Measurements from ENCODE around the gene UAP1L1. TPM values are rescaled to one million over a fixed set of nuclear protein-coding genes. Genes with fewer than 3 reads are reported as not detected.

UAP1L1 gene
- total RNA-seq, 1 donor from 2014 or later = 17.2 TPM

- Mint-ChIP-seq H3K4me3 (no peak overlapping the region), H3K36me3 (ENCODE audit: low read depth) (no peaks in the 10 kb centered on the region), H3K9me3 (no peaks in the 10 kb centered on the region), H3K27me3 (no peaks in the 10 kb centered on the region), H3K27ac (no peak overlapping the region), H3K4me1 (peaks cover 32% of the 10 kb centered on the region)
- intact Hi-C loops (cut with micrococcal nuclease) = no loop called here
- ChIA-PET POLR2A (interaction anchor here (1.1 kb wide), 1 partner anchor 247 kb away, joined by 3 read pairs; no protein-coding TSS in a partner anchor), CTCF (interaction anchor here (1.0 to 4.3 kb wide), 3 partner anchors 8 to 249 kb away, joined by 4 to 58 read pairs (median 6); partner anchors contain the start of genes AJM1 and TMEM141)
- ATAC-seq (ENCODE audit: low read depth) = no peak
- DNase-seq = no peak
- TF ChIP-seq CTCF (IDR thresholded peaks at IDR 0.05) = no peak
Observed at GRCh38 chr9:137037035-137037434, 40.3 kb upstream of the UAP1L1 start.

DNA sequence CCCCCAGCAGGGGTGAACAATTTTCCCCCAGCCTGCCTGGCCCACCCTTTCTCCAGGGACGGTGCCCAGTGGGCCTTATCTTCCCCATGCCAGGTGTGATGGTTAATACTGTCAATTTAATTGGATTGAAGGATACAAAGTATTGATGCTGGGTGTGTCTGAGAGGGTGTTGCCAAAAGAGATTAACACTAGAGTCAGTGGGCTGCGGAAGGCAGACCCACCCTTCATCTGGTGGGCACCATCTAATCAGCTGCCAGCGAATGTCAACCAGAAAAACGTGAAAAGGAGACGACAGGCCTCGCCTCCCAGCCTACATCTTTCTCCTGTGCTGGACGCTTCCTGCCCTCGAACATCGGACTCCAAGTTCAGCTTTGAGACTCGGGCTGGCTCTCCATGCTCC, 39.8 kb upstream of the UAP1L1 start:
- POLR2A ChIA-PET = interaction anchor here (1.1 kb wide), 1 partner anchor 247 kb away, joined by 3 read pairs; no protein-coding TSS in a partner anchor
- Mint-ChIP-seq H3K27me3 (no peaks in the 10 kb centered on the region), H3K4me3 (no peak overlapping the region), H3K9me3 (no peaks in the 10 kb centered on the region), H3K4me1 (peaks cover 27% of the 10 kb centered on the region), H3K27ac (no peak overlapping the region), H3K36me3 (ENCODE audit: low read depth) (no peaks in the 10 kb centered on the region)
- intact Hi-C loops (cut with micrococcal nuclease) = no loop called here
- ATAC-seq (ENCODE audit: low read depth) = no peak
- CTCF ChIA-PET = interaction anchor here (1.3 to 4.3 kb wide), 2 partner anchors 8 to 250 kb away, joined by 6 to 58 read pairs; partner anchors contain the start of gene TMEM141
- TF ChIP-seq CTCF (IDR thresholded peaks at IDR 0.05) = no peak
- DNase-seq = no peak

GRCh38 chr9:137038916-137039315, 38.4 kb upstream of the UAP1L1 start:
- no peak for TF ChIP-seq CTCF (IDR thresholded peaks at IDR 0.05)
- no peak overlapping the region for H3K27ac Mint-ChIP-seq
- intact Hi-C loops (cut with micrococcal nuclease) = no loop called here
- H3K36me3 Mint-ChIP-seq (ENCODE audit: low read depth) = no peaks in the 10 kb centered on the region
- ATAC-seq (ENCODE audit: low read depth) = no peak
- DNase-seq = no peak
- peaks cover 13% of the 10 kb centered on the region for H3K4me1 Mint-ChIP-seq
- H3K27me3 Mint-ChIP-seq = peaks cover 4% of the 10 kb centered on the region
- ChIA-PET POLR2A (no interaction called here), CTCF (interaction anchor here (1.4 kb wide), 1 partner anchor 36 kb away, joined by 3 read pairs; no protein-coding TSS in a partner anchor)
- no peaks in the 10 kb centered on the region for H3K9me3 Mint-ChIP-seq
- H3K4me3 Mint-ChIP-seq = no peak overlapping the region

DNA sequence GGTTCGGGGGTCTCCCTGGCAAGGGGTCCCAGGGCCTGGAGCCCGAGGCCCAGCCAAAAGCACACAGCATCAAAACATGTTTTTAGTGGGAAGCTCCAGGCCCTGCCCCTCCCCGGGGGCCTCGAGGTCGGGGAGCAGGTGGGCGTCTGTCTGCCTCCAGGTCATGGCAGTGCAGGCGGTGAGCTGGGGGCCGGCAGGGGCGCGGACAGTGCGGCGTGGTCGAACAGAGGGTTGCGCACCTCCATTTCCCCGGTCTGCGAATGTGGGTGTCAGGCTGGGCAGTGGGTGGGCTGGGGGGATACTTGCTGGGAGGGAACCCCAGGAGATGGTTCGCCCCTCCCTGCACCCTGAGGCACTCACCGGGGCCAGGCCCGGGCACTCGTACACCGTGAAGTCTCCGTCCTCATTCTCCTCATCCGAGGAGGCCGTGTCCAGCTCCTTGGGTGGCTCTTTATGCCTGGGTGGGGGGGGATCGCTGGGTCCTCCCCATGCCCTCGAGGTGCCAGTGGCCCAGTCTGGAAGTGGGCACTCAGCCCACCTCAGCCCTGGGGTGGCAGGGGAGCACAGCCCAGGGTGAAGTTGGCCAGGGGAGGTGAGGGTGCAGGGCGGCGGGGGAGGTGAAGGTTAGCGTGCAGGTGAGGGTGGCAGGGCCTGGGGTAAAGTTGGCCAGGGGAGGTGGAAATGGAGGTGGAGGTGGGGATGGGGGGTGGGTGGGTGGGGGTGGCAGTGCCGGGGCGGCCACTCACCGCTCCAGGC, 37.5 kb upstream of the UAP1L1 start:
- no peak for ATAC-seq (ENCODE audit: low read depth)
- intact Hi-C loops (cut with micrococcal nuclease) = loop anchor here (10.0 kb wide), 1 partner anchor 85 kb away; no protein-coding TSS in a partner anchor
- ChIA-PET CTCF (interaction anchor here (1.4 kb wide), 1 partner anchor 37 kb away, joined by 3 read pairs; no protein-coding TSS in a partner anchor), POLR2A (no interaction called here)
- peaks cover 10% of the 10 kb centered on the region for H3K4me1 Mint-ChIP-seq
- TF ChIP-seq CTCF (IDR thresholded peaks at IDR 0.05) = no peak
- H3K27ac Mint-ChIP-seq = no peak overlapping the region
- no peaks in the 10 kb centered on the region for H3K36me3 Mint-ChIP-seq (ENCODE audit: low read depth)
- H3K27me3 Mint-ChIP-seq = peaks cover 7% of the 10 kb centered on the region
- DNase-seq = no peak
- no peak overlapping the region for H3K4me3 Mint-ChIP-seq
- H3K9me3 Mint-ChIP-seq = no peaks in the 10 kb centered on the region

DNA sequence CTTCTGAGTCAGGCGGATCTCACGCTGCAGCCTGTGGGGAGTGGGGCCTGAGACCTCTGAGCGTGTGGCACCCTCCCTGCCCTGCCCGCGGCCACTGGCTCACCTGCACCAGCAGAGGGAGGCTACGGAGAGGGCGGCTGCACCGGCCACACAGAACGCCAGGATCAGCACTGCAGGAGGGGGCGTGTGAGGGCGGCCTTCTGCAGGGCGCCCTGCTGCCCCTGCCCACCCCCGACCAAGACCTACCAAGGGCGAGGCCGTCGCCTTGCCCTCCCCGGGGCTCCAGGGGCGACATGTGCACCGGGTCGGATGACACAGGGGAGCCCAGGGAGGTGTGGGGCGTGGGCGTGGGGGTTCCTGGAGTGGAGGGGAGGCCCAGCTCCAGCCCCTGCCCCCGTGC, 36.7 kb upstream of the UAP1L1 start:
- no peaks in the 10 kb centered on the region for H3K36me3 Mint-ChIP-seq (ENCODE audit: low read depth)
- H3K27me3 Mint-ChIP-seq = peaks cover 12% of the 10 kb centered on the region
- no peaks in the 10 kb centered on the region for H3K9me3 Mint-ChIP-seq
- ATAC-seq (ENCODE audit: low read depth) (no peak), DNase-seq (no peak)
- H3K27ac Mint-ChIP-seq = no peak overlapping the region
- ChIA-PET CTCF (no interaction called here), POLR2A (no interaction called here)
- TF ChIP-seq CTCF (IDR thresholded peaks at IDR 0.05) = no peak
- intact Hi-C loops (cut with micrococcal nuclease) = loop anchor here (10.0 kb wide), 1 partner anchor 84 kb away; no protein-coding TSS in a partner anchor
- H3K4me1 Mint-ChIP-seq = peaks cover 11% of the 10 kb centered on the region
- no peak overlapping the region for H3K4me3 Mint-ChIP-seq

Measured in activated B cell treated with CpG ODN at 0.5 μM for 24 hours (primary cell).